Mesothelial cell of epicardium (in vitro differentiated cells): ENCODE data around the gene FER. TPM values are rescaled to one million over a fixed set of nuclear protein-coding genes. Genes with fewer than 3 reads are reported as not detected.
"Not testable (repeated sequence)": the region's sequence is repeated elsewhere in the genome, so short reads cannot be mapped to it uniquely, and the experiment has no call there.

Experiments used
- DNase-seq, 2 experiments: peaks; one replicate each; pipeline ENCODE4 v3.0.0; 2021; ENCODE audit warnings: low spot score in 2 of 2; ENCODE audit not compliant: unreplicated experiment in 2 of 2
- H3K27ac Mint-ChIP-seq: 2 replicates; pipeline ENCODE4 v1.8.0; 2021; ENCODE audit warnings: mixed read lengths
- H3K27me3 Mint-ChIP-seq: 2 replicates; pipeline ENCODE4 v1.8.0; 2021; ENCODE audit warnings: low read depth, mixed read lengths
- H3K36me3 Mint-ChIP-seq: 2 replicates; pipeline ENCODE4 v1.8.0; 2021; ENCODE audit warnings: mixed read lengths
- H3K4me1 Mint-ChIP-seq: 2 replicates; pipeline ENCODE4 v1.8.0; 2021; ENCODE audit warnings: mixed read lengths
- H3K4me3 Mint-ChIP-seq: 2 replicates; pipeline ENCODE4 v1.8.0; 2021; ENCODE audit warnings: mild to moderate bottlenecking, moderate library complexity, mixed read lengths
- H3K9me3 Mint-ChIP-seq: 2 replicates; pipeline ENCODE4 v1.8.0; 2021; ENCODE audit warnings: mixed read lengths
- total RNA-seq: library from RNA; stranded (reverse); gene quantifications from 3 replicates; pipeline ENCODE4 v1.2.1, GENCODE V29; 2021
- TF ChIP-seq, protein P1 (sequence below): fragments of 200-600 bp; sonication (generic); IDR thresholded peaks from one replicate; pipeline ENCODE4 v1.5.0; 2021; ENCODE audit warnings: antibody characterized with exemption; ENCODE audit not compliant: unreplicated experiment

Gene FER
- total RNA-seq, 1 donor from 2014 or later = 44.3 TPM

DNA sequence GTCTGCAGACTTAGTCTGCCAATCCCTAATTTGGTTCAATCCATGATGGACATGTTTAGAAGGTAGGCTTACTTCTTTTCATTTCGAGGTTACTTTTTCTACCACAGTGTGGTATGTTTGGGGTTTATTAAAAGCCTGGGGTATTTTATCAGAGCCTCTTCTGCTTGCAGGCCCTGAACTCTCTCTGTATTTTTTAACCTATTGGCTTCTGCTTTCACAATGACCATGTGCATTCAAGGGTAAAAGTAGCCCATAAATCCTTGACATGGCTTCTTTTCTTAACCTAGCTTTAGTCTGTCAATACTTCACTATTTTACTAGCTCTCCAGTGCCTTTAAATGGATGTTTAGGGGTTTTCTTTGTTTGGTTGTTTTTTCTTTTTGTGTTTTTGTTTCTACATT lies 286.6 kb downstream of the FER start:
- no peak overlapping the region for H3K27ac Mint-ChIP-seq
- no peaks in the 10 kb centered on the region for H3K36me3 Mint-ChIP-seq
- no peaks in the 10 kb centered on the region for H3K27me3 Mint-ChIP-seq
- TF ChIP-seq, protein P1, sequence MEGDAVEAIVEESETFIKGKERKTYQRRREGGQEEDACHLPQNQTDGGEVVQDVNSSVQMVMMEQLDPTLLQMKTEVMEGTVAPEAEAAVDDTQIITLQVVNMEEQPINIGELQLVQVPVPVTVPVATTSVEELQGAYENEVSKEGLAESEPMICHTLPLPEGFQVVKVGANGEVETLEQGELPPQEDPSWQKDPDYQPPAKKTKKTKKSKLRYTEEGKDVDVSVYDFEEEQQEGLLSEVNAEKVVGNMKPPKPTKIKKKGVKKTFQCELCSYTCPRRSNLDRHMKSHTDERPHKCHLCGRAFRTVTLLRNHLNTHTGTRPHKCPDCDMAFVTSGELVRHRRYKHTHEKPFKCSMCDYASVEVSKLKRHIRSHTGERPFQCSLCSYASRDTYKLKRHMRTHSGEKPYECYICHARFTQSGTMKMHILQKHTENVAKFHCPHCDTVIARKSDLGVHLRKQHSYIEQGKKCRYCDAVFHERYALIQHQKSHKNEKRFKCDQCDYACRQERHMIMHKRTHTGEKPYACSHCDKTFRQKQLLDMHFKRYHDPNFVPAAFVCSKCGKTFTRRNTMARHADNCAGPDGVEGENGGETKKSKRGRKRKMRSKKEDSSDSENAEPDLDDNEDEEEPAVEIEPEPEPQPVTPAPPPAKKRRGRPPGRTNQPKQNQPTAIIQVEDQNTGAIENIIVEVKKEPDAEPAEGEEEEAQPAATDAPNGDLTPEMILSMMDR = no peak
- H3K4me1 Mint-ChIP-seq = no peaks in the 10 kb centered on the region
- no peak for DNase-seq
- no peaks in the 10 kb centered on the region for H3K9me3 Mint-ChIP-seq
- H3K4me3 Mint-ChIP-seq = no peak overlapping the region

DNA sequence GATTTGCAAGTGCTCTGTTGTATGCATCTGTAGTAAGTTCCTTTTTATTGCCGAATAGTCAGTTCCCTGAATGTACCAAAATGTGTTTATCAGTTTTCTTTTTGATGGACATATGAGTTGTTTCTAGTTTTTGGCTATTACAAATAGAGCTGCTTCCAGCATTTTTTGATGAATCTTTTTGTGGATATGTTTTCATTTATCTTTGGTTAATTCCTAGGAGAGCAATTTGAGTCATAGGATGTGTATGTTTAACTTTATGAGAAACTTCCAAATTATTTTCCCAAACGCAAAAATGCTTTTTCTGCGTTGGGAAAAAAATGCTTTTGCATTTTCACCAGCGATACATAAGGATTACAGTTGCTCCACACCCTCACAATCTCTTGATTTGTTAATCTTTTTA lies 287.7 kb downstream of the FER start:
- H3K27ac Mint-ChIP-seq = no peak overlapping the region

DNA sequence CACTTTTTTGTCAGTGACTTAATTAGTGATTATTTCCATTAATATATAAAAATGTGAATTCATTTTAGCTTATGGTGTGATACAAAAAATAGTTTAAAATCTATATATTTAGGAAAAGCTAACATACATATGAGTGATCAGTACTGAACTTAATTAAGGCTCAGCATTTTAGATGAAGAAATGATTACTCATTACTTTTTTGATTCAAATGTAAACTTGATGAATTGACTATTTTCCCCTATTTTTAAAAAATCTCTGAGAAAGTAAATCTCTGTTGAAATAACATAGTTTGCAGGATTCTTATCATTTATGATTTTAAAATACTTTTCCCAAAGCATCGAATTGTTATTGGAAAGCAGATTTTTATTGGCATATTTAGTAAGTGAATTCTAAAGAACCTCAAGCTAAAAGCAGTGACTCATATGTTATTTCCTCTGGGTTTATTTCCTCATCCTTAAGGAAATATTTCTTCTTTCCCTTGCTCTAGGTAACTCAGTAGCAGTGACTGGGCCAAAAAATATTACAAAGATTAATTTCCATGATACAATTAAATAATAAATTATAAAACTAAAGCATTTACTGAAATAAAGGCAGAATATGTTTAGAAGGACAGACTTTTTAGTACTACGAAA lies 290.6 kb downstream of the FER start:
- TF ChIP-seq, protein P1 = no peak
- Mint-ChIP-seq H3K4me1 (no peaks in the 10 kb centered on the region), H3K9me3 (no peaks in the 10 kb centered on the region), H3K27me3 (no peaks in the 10 kb centered on the region), H3K4me3 (no peak overlapping the region), H3K36me3 (no peaks in the 10 kb centered on the region), H3K27ac (no peak overlapping the region)
- no peak for DNase-seq

More for the DNA sequence above, 287.7 kb downstream of the FER start:
- H3K36me3 Mint-ChIP-seq = no peaks in the 10 kb centered on the region
- H3K9me3 Mint-ChIP-seq = no peaks in the 10 kb centered on the region
- no peaks in the 10 kb centered on the region for H3K4me1 Mint-ChIP-seq
- H3K27me3 Mint-ChIP-seq = no peaks in the 10 kb centered on the region
- no peak for DNase-seq
- TF ChIP-seq, protein P1 = no peak
- H3K4me3 Mint-ChIP-seq = no peak overlapping the region

DNA sequence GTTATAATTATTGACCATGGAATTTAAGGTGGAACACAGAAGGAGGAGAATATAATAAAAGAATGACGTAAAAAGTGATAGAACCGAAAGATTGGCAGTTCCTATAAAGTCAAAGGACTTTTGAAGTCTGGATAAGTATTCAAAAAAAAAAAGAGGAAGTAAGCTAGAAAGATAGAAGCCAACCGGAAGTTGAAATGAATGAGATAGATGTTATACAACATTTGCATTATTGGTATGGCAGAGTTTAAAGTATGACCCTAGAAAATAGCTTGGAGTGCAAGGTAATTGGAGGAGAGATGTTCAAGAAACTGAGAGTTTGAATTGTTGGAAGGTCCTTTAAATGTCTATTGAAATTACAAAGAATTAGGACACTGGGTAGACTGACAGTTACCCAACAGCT lies 293.6 kb downstream of the FER start:
- TF ChIP-seq, protein P1 = no peak
- no peaks in the 10 kb centered on the region for H3K27me3 Mint-ChIP-seq
- DNase-seq = no peak
- H3K4me1 Mint-ChIP-seq = peaks cover 3% of the 10 kb centered on the region
- H3K27ac Mint-ChIP-seq = no peak overlapping the region
- no peak overlapping the region for H3K4me3 Mint-ChIP-seq
- no peaks in the 10 kb centered on the region for H3K9me3 Mint-ChIP-seq
- H3K36me3 Mint-ChIP-seq = no peaks in the 10 kb centered on the region

DNA sequence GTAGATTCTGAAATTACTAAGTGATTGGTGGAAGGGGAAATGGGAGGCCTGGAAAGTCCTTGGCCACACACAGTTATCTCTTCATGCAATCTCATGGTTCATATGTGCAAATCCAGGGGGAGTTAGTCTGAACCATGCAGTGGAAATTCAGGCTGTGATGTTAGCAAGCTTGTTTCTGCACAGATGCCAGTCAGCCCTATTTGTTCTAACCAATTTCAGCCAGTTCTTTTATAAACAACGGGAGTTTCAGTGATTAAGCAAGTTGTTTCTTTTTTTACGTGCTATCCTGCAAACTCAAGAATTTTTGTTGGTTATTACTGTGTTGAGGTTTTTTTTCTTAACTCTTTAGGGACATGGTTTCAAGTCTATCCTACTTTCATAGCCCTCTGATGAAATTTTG lies 298.0 kb downstream of the FER start:
- TF ChIP-seq, protein P1 = no peak

DNA sequence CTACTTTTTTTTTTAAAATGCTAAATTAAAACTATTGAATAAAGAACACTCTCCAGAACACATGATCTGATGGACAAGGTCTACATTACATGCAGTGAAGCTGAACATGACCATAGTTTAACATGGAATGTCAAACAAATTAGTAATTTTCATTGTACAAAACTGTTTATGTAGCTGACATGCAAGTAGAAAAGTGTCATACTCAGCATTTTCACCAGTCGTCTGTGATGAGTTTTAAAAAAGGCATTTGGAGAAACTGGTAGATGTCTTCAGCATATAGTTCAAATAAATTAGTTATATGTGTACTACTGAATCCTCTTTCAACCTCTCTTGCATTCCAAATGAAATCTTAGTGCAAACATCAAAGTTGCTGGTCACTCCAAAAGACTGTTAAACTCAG lies 301.9 kb downstream of the FER start:
- no peak for DNase-seq
- H3K9me3 Mint-ChIP-seq = no peaks in the 10 kb centered on the region
- H3K36me3 Mint-ChIP-seq = peaks cover 23% of the 10 kb centered on the region
- no peaks in the 10 kb centered on the region for H3K27me3 Mint-ChIP-seq
- H3K4me3 Mint-ChIP-seq = no peak overlapping the region
- H3K4me1 Mint-ChIP-seq = peaks cover 3% of the 10 kb centered on the region
- TF ChIP-seq, protein P1 = no peak
- no peak overlapping the region for H3K27ac Mint-ChIP-seq

More for the DNA sequence above, 298.0 kb downstream of the FER start:
- Mint-ChIP-seq H3K4me1 (peaks cover 3% of the 10 kb centered on the region), H3K4me3 (no peak overlapping the region), H3K9me3 (no peaks in the 10 kb centered on the region), H3K27ac (no peak overlapping the region), H3K27me3 (no peaks in the 10 kb centered on the region), H3K36me3 (no peaks in the 10 kb centered on the region)
- DNase-seq = no peak

DNA sequence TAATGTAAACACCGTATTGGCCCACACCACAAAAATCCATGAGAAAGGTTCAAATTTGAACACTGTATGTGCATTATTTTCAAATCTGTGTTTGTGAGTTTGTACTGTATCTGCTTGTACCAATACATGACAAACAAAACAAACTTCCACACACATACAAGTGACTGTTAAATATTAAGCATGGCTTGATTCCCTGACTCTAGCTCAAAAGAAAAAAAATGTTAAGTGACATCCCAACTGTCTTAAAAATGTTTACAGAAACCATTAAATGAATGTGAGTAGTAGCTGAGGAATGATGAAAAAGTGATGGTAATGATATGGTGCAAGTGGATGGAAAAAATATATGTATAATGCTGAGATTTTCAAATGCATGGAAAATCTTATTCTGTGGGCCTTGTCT lies 302.6 kb downstream of the FER start:
- not testable (repeated sequence) for H3K27ac Mint-ChIP-seq, H3K27me3 Mint-ChIP-seq, H3K4me3 Mint-ChIP-seq, H3K4me1 Mint-ChIP-seq, DNase-seq, H3K9me3 Mint-ChIP-seq
- peaks cover 29% of the 10 kb centered on the region for H3K36me3 Mint-ChIP-seq

DNA sequence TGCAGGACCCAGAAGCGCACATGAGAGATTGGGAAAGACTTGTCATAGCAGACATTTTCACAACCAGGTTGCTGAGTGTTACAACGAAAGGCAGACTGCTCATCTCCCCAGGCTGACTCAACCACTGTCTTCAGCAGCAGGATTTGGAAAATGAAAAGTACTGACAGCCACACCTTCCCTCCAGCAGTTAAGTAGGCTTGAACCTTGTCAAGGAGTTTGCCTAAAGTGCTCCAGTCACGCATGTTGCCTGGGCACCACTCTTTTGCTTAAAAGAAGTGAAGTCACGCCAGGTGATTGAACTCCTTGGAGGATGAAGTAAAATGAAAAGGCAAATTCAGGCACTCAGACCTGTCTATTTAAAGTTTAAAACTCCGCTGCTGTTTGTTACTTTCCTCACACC lies 304.5 kb downstream of the FER start:
- not testable (repeated sequence) for H3K27me3 Mint-ChIP-seq, DNase-seq, H3K4me1 Mint-ChIP-seq, H3K27ac Mint-ChIP-seq, H3K4me3 Mint-ChIP-seq
- Mint-ChIP-seq H3K9me3 (peaks cover 18% of the 10 kb centered on the region), H3K36me3 (peaks cover 39% of the 10 kb centered on the region)
